HepG2 (cell line): Measurements from ENCODE around the gene CPPED1. TPM values are rescaled to one million over a fixed set of nuclear protein-coding genes. Genes with fewer than 3 reads are reported as not detected.

Experiments
- ATAC-seq: fragments of 200-7000 bp; cut with Tn5 transposase; 3 replicates; pipeline ENCODE4 v1.9.1; 2020; ENCODE audit warnings: mild to moderate bottlenecking, moderate library complexity
- BruUV-seq: library from RNA; stranded (reverse); fragments of 400-500 nt; replicated peaks from 2 replicates; lab custom pipeline; 2021; lab: Mats Ljungman, UMichigan
- CTCF ChIA-PET: fragments of 300-600 bp; formaldehyde crosslinking; extraction: SDS; loops from one replicate; lab custom pipeline; 2021; ENCODE audit warnings: low total read pairs, inconsistent platforms, low intra/inter-chr PET ratio; lab: Yijun Ruan, JAX
- POLR2A ChIA-PET: fragments of 350-600 bp; sonication (Branson Sonifier 250); formaldehyde crosslinking; loops from one replicate; lab custom pipeline; 2020; ENCODE audit warnings: antibody characterized with exemption, inconsistent platforms; lab: Yijun Ruan, JAX
- DNase-seq: peaks from one replicate; pipeline ENCODE4 v3.0.0-alpha.2; 2015; ENCODE audit warnings: low spot score
- FAIRE-seq: peaks from 3 replicates; lab custom pipeline; 2011; peaks lifted over from hg19 to GRCh38; lab: Jason Lieb, UNC
- H2AFZ ChIP-seq: one replicate; pipeline ENCODE4 v1.6.1; 2011; ENCODE audit warnings: low read length, inconsistent platforms
- H3K27ac ChIP-seq: fragments of 300-600 bp; 3 replicates; pipeline ENCODE4 v1.8.0; 2011; ENCODE audit warnings: mixed run types, mild to moderate bottlenecking, mixed read lengths, low read length, inconsistent platforms; ENCODE audit not compliant: insufficient read depth; ENCODE audit errors: extremely low read length
- H3K27me3 ChIP-seq, 2 experiments: fragments of 200-600 bp in 1 of 2; 2 replicates in 1 of 2; 3 replicates in 1 of 2; pipeline versions ENCODE4 v1.6.0 to v1.8.0; 2011; ENCODE audit warnings: low read length in 2 of 2, mild to moderate bottlenecking in 2 of 2, moderate library complexity in 2 of 2, inconsistent platforms in 1 of 2; ENCODE audit not compliant: insufficient read depth in 2 of 2, control insufficient read depth in 1 of 2
- H3K36me3 ChIP-seq, 2 experiments: fragments of 200-600 bp in 1 of 2; replicated peaks in 1 of 2; 2 replicates in 1 of 2; 3 replicates in 1 of 2; pipeline versions ENCODE4 v1.5.1 to v1.8.0; 2011; ENCODE audit warnings: low read length in 2 of 2, inconsistent platforms in 1 of 2; ENCODE audit not compliant: insufficient read depth in 2 of 2, control insufficient read depth in 1 of 2
- H3K4me1 ChIP-seq: 2 replicates; pipeline ENCODE4 v1.5.1; 2012; ENCODE audit warnings: low read length, inconsistent platforms; ENCODE audit not compliant: insufficient read depth
- H3K4me2 ChIP-seq: 2 replicates; pipeline ENCODE4 v1.6.0; 2011; ENCODE audit warnings: low read depth, low read length, inconsistent platforms
- H3K4me3 ChIP-seq, 3 experiments: fragments of 200-600 bp in 1 of 3; sonication (generic), shearing (Covaris generic) in 1 of 3; replicated peaks in 1 of 3; 2 replicates each; pipeline ENCODE4 v1.5.1; 2011 to 2016; ENCODE audit warnings: low read length in 3 of 3, inconsistent platforms in 2 of 3, low read depth in 2 of 3, mild to moderate bottlenecking in 2 of 3, control low read depth in 1 of 3, mixed read lengths in 1 of 3; ENCODE audit not compliant: insufficient read depth in 1 of 3
- H3K79me2 ChIP-seq: one replicate; pipeline ENCODE4 v1.6.1; 2011; ENCODE audit warnings: low read length, inconsistent platforms; ENCODE audit not compliant: insufficient read depth
- H3K9ac ChIP-seq: 2 replicates; pipeline ENCODE4 v1.6.0; 2011; ENCODE audit warnings: mild to moderate bottlenecking, low read depth, low read length, inconsistent platforms; ENCODE audit not compliant: insufficient read depth
- H3K9me3 ChIP-seq: 2 replicates; pipeline ENCODE4 v1.5.1; 2012; ENCODE audit warnings: mild to moderate bottlenecking, low read length
- H4K20me1 ChIP-seq: 2 replicates; pipeline ENCODE4 v1.6.0; 2011; ENCODE audit warnings: inconsistent platforms, mild to moderate bottlenecking, low read length, moderate library complexity; ENCODE audit not compliant: insufficient read depth
- AGO2 ChIP-seq: fragments of 200-400 bp; formaldehyde crosslinking; optimal IDR thresholded peaks from 2 replicates; pipeline ENCODE3; 2017; ENCODE audit warnings: mild to moderate bottlenecking, low read depth, low read length, moderate library complexity
- CC2D1A ChIP-seq: sonication (generic); formaldehyde crosslinking; IDR thresholded peaks from 2 replicates; pipeline ENCODE4 v1.8.1; 2023; ENCODE audit warnings: mild to moderate bottlenecking, missing genetic modification reagents
- EEA1 ChIP-seq: sonication (generic); formaldehyde crosslinking; IDR thresholded peaks from 2 replicates; pipeline ENCODE4 v1.5.1; 2020; ENCODE audit warnings: mild to moderate bottlenecking, missing genetic modification reagents, borderline replicate concordance
- ETV5 ChIP-seq: IDR thresholded peaks from 2 replicates; pipeline ENCODE4 v1.6.1; 2018; ENCODE audit warnings: missing biosample characterization, missing genetic modification reagents, inconsistent platforms, borderline replicate concordance
- HDAC2 ChIP-seq: sonication (generic); formaldehyde crosslinking; IDR thresholded peaks from 2 replicates; pipeline ENCODE4 v1.4.0; 2020; ENCODE audit warnings: missing genetic modification reagents
- HNF4A ChIP-seq: sonication (generic); formaldehyde crosslinking; IDR thresholded peaks from 2 replicates; pipeline ENCODE4 v1.4.0; 2020; ENCODE audit warnings: missing genetic modification reagents
- SALL1 ChIP-seq: sonication (generic); formaldehyde crosslinking; IDR thresholded peaks from 2 replicates; pipeline ENCODE4 v1.8.0; 2022; ENCODE audit warnings: mild to moderate bottlenecking, missing genetic modification reagents
- STAT5B ChIP-seq: sonication (generic); formaldehyde crosslinking; IDR thresholded peaks from 2 replicates; pipeline ENCODE4 v1.4.0; 2020; ENCODE audit warnings: missing genetic modification reagents
- ZFP82 ChIP-seq: sonication (generic); formaldehyde crosslinking; IDR thresholded peaks from 2 replicates; pipeline ENCODE4 v1.5.1; 2020; ENCODE audit warnings: mild to moderate bottlenecking, missing genetic modification reagents, borderline replicate concordance
- ZIK1 ChIP-seq: sonication (generic); formaldehyde crosslinking; IDR thresholded peaks from 2 replicates; pipeline ENCODE4 v1.5.0; 2020; ENCODE audit warnings: mild to moderate bottlenecking, low read depth, missing genetic modification reagents, borderline replicate concordance
- ZNF274 ChIP-seq: sonication (generic); formaldehyde crosslinking; IDR thresholded peaks from 2 replicates; pipeline ENCODE4 v1.5.1; 2020; ENCODE audit warnings: mild to moderate bottlenecking, missing genetic modification reagents
- ZNF30 ChIP-seq: sonication (generic); formaldehyde crosslinking; IDR thresholded peaks from 2 replicates; pipeline ENCODE4 v1.5.0; 2020; ENCODE audit warnings: mild to moderate bottlenecking, missing genetic modification reagents
- ZNF326 ChIP-seq: sonication (generic); formaldehyde crosslinking; IDR thresholded peaks from 2 replicates; pipeline ENCODE4 v1.4.0; 2020; ENCODE audit warnings: missing genetic modification reagents, borderline replicate concordance
- ZNF331 ChIP-seq: sonication (generic); formaldehyde crosslinking; IDR thresholded peaks from 2 replicates; pipeline ENCODE4 v1.4.0; 2020; ENCODE audit warnings: missing genetic modification reagents
- ZNF879 ChIP-seq: sonication (generic); formaldehyde crosslinking; IDR thresholded peaks from 2 replicates; pipeline ENCODE4 v1.8.1; 2023; ENCODE audit warnings: missing genetic modification reagents
- ZSCAN21 ChIP-seq: sonication (generic); formaldehyde crosslinking; IDR thresholded peaks from 2 replicates; pipeline ENCODE4 v1.8.0; 2022; ENCODE audit warnings: mild to moderate bottlenecking, missing genetic modification reagents, moderate library complexity, borderline replicate concordance
- WGBS: methylation state at CpG from one replicate; pipeline ENCODE4 v1.1.6; 2017; ENCODE audit warnings: low lambda C conversion rate; 5-methylcytosine and 5-hydroxymethylcytosine counted together
- in situ Hi-C: cut with HindIII; loops from 2 replicates; pipeline ENCODE4 v1.10.0; 2017; ENCODE audit warnings: low pct_unique_long_range_greater_than_20kb; ENCODE audit not compliant: extremely low pct_ligation_motif_present
- intact Hi-C: fragments of 100-400 bp; cut with micrococcal nuclease; formaldehyde crosslinking; loops from one replicate; pipeline ENCODE4 v1.10.0; 2022; ENCODE audit not compliant: unreplicated experiment
- polyA plus RNA-seq, 8 experiments: library from polyadenylated mRNA; depleted of rRNA in 3 of 8; stranded (reverse) in 7 of 8; unstranded in 1 of 8; fragments of >200 nt; fragmentation: Illumina TruSeq in 4 of 8; extraction: Trizol in 4 of 8; gene quantifications; 2 replicates each; pipeline versions ENCODE4 v1.2.1 to v1.2.3, GENCODE V29; 2011 to 2016; ENCODE audit warnings: low read depth in 4 of 8, missing spikeins in 1 of 8, mixed read lengths in 1 of 8; ENCODE audit not compliant: insufficient read depth in 1 of 8
- total RNA-seq, 5 experiments: library from RNA; depleted of rRNA; stranded (reverse); fragments of >200 nt; fragmentation: Illumina TruSeq; extraction: Trizol; gene quantifications; 2 replicates each; pipeline ENCODE4 v1.2.3, GENCODE V29; 2016; ENCODE audit warnings: low read depth in 1 of 5
- TF ChIP-seq, protein P1 (sequence below): sonication (generic); formaldehyde crosslinking; IDR thresholded peaks from 2 replicates; pipeline ENCODE4 v1.4.0; 2020; ENCODE audit warnings: missing genetic modification reagents
- TF ChIP-seq, protein P2 (sequence below): sonication (generic); formaldehyde crosslinking; conservative IDR thresholded peaks from 2 replicates; pipeline ENCODE4 v1.8.0; 2022; ENCODE audit warnings: low read depth, missing genetic modification reagents

Gene CPPED1
- total and polyA plus RNA-seq, 2 of the 13 experiments (the other 11 are each of a cell fraction or from before 2014, with no cell fraction given), result 66.6 to 71.3 TPM

DNA sequence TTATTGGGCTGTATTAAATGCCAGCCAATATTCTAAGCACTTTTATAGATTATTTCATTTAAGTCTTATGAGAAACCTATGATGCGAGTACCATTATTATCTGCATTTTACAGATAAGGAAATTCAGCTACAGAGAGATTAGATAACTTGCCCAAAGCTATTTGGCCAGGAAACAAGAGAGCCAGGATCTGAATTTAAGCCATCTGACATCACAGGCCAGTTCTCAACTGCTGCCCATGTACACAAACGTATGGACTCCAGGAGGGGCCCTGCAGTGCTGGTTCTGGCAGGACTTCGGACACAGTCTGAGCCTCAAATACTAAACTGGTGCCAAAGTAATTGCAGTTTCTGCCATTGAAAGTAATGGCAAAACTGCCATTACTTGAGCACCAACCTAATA lies 40.2 kb downstream of the CPPED1 start:
- Histone ChIP-seq H3K4me1 (peaks cover 41% of the 10 kb centered on the region), H3K27ac (peak overlapping the region; percentile 0), H3K4me3 (no peak overlapping the region), H2AFZ (no peak overlapping the region), H3K4me2 (no peak overlapping the region), H3K9ac (no peak overlapping the region), H3K27me3 (no peaks in the 10 kb centered on the region), H3K36me3 (peaks cover 11 to 24% of the 10 kb centered on the region in 2 experiments), H3K79me2 (peaks cover 23% of the 10 kb centered on the region), H4K20me1 (no peaks in the 10 kb centered on the region), H3K9me3 (no peaks in the 10 kb centered on the region)
- no TSS peak for BruUV-seq
- DNase-seq (peak; percentile 65), ATAC-seq (peak; percentile 52), FAIRE-seq (no peak)
- in situ Hi-C loops (no loop called here), intact Hi-C loops (no loop called here)
- POLR2A ChIA-PET, result interaction anchor here (1.1 to 1.2 kb wide), 2 partner anchors 8 to 40 kb away, joined by 3 to 4 read pairs; no protein-coding TSS in a partner anchor
- WGBS, result 94% methylated on average over 3 of the region's 3 CpGs
- CTCF ChIA-PET, result no interaction called here
- TF ChIP-seq, protein P1, sequence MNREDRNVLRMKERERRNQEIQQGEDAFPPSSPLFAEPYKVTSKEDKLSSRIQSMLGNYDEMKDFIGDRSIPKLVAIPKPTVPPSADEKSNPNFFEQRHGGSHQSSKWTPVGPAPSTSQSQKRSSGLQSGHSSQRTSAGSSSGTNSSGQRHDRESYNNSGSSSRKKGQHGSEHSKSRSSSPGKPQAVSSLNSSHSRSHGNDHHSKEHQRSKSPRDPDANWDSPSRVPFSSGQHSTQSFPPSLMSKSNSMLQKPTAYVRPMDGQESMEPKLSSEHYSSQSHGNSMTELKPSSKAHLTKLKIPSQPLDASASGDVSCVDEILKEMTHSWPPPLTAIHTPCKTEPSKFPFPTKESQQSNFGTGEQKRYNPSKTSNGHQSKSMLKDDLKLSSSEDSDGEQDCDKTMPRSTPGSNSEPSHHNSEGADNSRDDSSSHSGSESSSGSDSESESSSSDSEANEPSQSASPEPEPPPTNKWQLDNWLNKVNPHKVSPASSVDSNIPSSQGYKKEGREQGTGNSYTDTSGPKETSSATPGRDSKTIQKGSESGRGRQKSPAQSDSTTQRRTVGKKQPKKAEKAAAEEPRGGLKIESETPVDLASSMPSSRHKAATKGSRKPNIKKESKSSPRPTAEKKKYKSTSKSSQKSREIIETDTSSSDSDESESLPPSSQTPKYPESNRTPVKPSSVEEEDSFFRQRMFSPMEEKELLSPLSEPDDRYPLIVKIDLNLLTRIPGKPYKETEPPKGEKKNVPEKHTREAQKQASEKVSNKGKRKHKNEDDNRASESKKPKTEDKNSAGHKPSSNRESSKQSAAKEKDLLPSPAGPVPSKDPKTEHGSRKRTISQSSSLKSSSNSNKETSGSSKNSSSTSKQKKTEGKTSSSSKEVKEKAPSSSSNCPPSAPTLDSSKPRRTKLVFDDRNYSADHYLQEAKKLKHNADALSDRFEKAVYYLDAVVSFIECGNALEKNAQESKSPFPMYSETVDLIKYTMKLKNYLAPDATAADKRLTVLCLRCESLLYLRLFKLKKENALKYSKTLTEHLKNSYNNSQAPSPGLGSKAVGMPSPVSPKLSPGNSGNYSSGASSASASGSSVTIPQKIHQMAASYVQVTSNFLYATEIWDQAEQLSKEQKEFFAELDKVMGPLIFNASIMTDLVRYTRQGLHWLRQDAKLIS (CRISPR knock-in tag), result no peak
- TF ChIP-seq ZSCAN21 (CRISPR knock-in tag), result no peak
- no peak for TF ChIP-seq ZNF879 (CRISPR knock-in tag)
- no peak for TF ChIP-seq STAT5B
- no peak for TF ChIP-seq ZNF30 (CRISPR knock-in tag)
- peak; percentile 23; the same call in 1 of the 2 replicates for TF ChIP-seq ZNF331 (CRISPR knock-in tag)
- peak; percentile 58; the same call in 1 of the 2 replicates for TF ChIP-seq HNF4A (CRISPR knock-in tag)
- 0 out of 2 replicates have a peak, but pooled peaks have one; percentile 21 for TF ChIP-seq ZFP82
- TF ChIP-seq AGO2, result no peak
- TF ChIP-seq SALL1 (CRISPR knock-in tag), result no peak
- TF ChIP-seq ZNF326 (CRISPR knock-in tag), result no peak
- no peak for TF ChIP-seq EEA1
- TF ChIP-seq, protein P2, sequence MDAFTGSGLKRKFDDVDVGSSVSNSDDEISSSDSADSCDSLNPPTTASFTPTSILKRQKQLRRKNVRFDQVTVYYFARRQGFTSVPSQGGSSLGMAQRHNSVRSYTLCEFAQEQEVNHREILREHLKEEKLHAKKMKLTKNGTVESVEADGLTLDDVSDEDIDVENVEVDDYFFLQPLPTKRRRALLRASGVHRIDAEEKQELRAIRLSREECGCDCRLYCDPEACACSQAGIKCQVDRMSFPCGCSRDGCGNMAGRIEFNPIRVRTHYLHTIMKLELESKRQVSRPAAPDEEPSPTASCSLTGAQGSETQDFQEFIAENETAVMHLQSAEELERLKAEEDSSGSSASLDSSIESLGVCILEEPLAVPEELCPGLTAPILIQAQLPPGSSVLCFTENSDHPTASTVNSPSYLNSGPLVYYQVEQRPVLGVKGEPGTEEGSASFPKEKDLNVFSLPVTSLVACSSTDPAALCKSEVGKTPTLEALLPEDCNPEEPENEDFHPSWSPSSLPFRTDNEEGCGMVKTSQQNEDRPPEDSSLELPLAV (CRISPR knock-in tag), result no peak
- TF ChIP-seq ZIK1 (CRISPR knock-in tag), result no peak
- TF ChIP-seq CC2D1A (CRISPR knock-in tag), result no peak
- TF ChIP-seq ETV5 (CRISPR knock-in tag), result no peak
- no peak for TF ChIP-seq HDAC2 (CRISPR knock-in tag)
- TF ChIP-seq ZNF274 (CRISPR knock-in tag), result no peak
